Measurements from ENCODE around the gene ATP1B3. TPM values are rescaled to one million over a fixed set of nuclear protein-coding genes. Genes with fewer than 3 reads are reported as not detected.

Gene ATP1B3
- total and polyA plus RNA-seq, 10 of the 15 experiments (the other 5 are each of a cell fraction or from before 2014, with no cell fraction given): 41.4 to 200 (median 94.0) TPM

- Histone ChIP-seq H3K27ac (ENCODE audit: control insufficient read depth, insufficient read depth) (no peak overlapping the region), H3K4me1 (ENCODE audit: control insufficient read depth, insufficient read depth, low read length) (no peaks in the 10 kb centered on the region), H3K4me2 (ENCODE audit: control insufficient read depth, insufficient read depth) (no peak overlapping the region), H4K20me1 (ENCODE audit: control insufficient read depth, insufficient read depth) (no peaks in the 10 kb centered on the region), H2AFZ (ENCODE audit: control insufficient read depth, low read depth, low read length) (no peak overlapping the region), H3K36me3 (ENCODE audit: control insufficient read depth in 2 of 2, insufficient read depth in 2 of 2, low read length in 1 of 2) (peaks cover 4 to 5% of the 10 kb centered on the region in 2 experiments; a peak in 3 of 4 replicates), H3K4me3 (no peak overlapping the region), H3K9me3 (replicated peaks; ENCODE audit: control insufficient read depth, insufficient read depth, low read length) (no peaks in the 10 kb centered on the region), H3K79me2 (ENCODE audit: control insufficient read depth, insufficient read depth, low read length) (no peaks in the 10 kb centered on the region), H3K9ac (ENCODE audit: control insufficient read depth, insufficient read depth, low read length) (no peak overlapping the region), H3K27me3 (replicated peaks in 1 of 2; ENCODE audit: control insufficient read depth in 2 of 2, insufficient read depth in 2 of 2, low read length in 1 of 2) (no peaks in the 10 kb centered on the region)
- DNase-seq (ENCODE audit: low read depth, low spot score) (no peak), ATAC-seq (no peak; the same call in 1 of the 3 replicates), FAIRE-seq (no peak)
- WGBS (ENCODE audit: insufficient coverage, insufficient replicate concordance, low lambda C conversion rate, missing lambda C conversion rate): 96% methylated on average over 15 of the region's 15 CpGs
- POLR2A ChIA-PET: no interaction called here
- intact Hi-C loops (cut with micrococcal nuclease; ENCODE audit: unreplicated experiment) (no loop called here), in situ Hi-C loops (cut with MboI) (no loop called here)
- CTCF ChIA-PET: interaction anchor here (0.5 kb wide), 2 partner anchors 308 to 930 kb away, joined by 3 to 4 read pairs; no protein-coding TSS in a partner anchor
- RAD21 ChIA-PET (ENCODE audit: unreplicated experiment): no interaction called here
- BruUV-seq (replicated peaks): no TSS peak
- SMC1A ChIA-PET (ENCODE audit: uncharacterized antibody, unreplicated experiment): no interaction called here
- TF ChIP-seq PBX3 (IDR thresholded peaks at IDR 0.05; ENCODE audit: insufficient replicate concordance, low read depth, low read length): no peak
- no peak for TF ChIP-seq ZBTB33 (IDR thresholded peaks at IDR 0.05)
- TF ChIP-seq ZNF384 (IDR thresholded peaks at IDR 0.05; ENCODE audit: borderline replicate concordance, low read depth, low read length): no peak
- TF ChIP-seq RCOR1 (conservative IDR thresholded peaks at IDR 0.05; ENCODE audit: low read depth, low read length): no peak
- TF ChIP-seq CBFB (IDR thresholded peaks at IDR 0.05; ENCODE audit: low read depth): no peak
- TF ChIP-seq FOXM1 (IDR thresholded peaks at IDR 0.05; ENCODE audit: low read depth, low read length): no peak
- no peak for TF ChIP-seq STAT3 (IDR thresholded peaks at IDR 0.05; ENCODE audit: low read depth, low read length)
- TF ChIP-seq ZNF687 (IDR thresholded peaks at IDR 0.05): no peak
- no peak for TF ChIP-seq MEF2B (IDR thresholded peaks at IDR 0.05; ENCODE audit: partially characterized antibody, poor library complexity, severe bottlenecking)
- no peak for TF ChIP-seq NBN (IDR thresholded peaks at IDR 0.05)
- TF ChIP-seq JUND (IDR thresholded peaks at IDR 0.05; ENCODE audit: low read depth, low read length): no peak
- no peak for TF ChIP-seq CREB1 (IDR thresholded peaks at IDR 0.05; ENCODE audit: low read depth)
- no peak for TF ChIP-seq ZNF207 (IDR thresholded peaks at IDR 0.05; ENCODE audit: borderline replicate concordance)
- no peak for TF ChIP-seq HSF1 (IDR thresholded peaks at IDR 0.05; ENCODE audit: low read depth, low read length)
Measured at GRCh38 chr3:141928631-141929270, 52.3 kb downstream of the ATP1B3 start.

Data from GM12878 (cell line).